Measurements from ENCODE around the gene FAM193A. TPM values are rescaled to one million over a fixed set of nuclear protein-coding genes. Genes with fewer than 3 reads are reported as not detected.

FAM193A gene
- total RNA-seq, 6 donors from 2014 or later, result 23.7 to 87.0 (median 27.1) TPM

GRCh38 chr4:2574009-2574408, 37.6 kb downstream of the FAM193A start:
- H3K4me3 ChIP-seq, result no peak overlapping the region
- WGBS, 2 donors, result 88 to 91% methylated on average over 7 of the region's 7 CpGs
- no peak for TF ChIP-seq POLR2A (IDR thresholded peaks at IDR 0.05)
- no peak for TF ChIP-seq CTCF (IDR thresholded peaks at IDR 0.05)
- no peak for TF ChIP-seq EP300 (IDR thresholded peaks at IDR 0.05)
- TF ChIP-seq POLR2AphosphoS5 (IDR thresholded peaks at IDR 0.05), result no peak
- H3K4me1 ChIP-seq, result peaks cover 19 to 45% (median 25%) of the 10 kb centered on the region in 4 donors
- DNase-seq (no peak), ATAC-seq (ENCODE audit: low FRiP score in 2 of 2) (peak in 1 of 2 donors; percentile 23)
- H3K27me3 ChIP-seq, result no peaks in the 10 kb centered on the region
- H3K9me3 ChIP-seq, result no peaks in the 10 kb centered on the region
- peaks cover 0 to 4% (median 0%) of the 10 kb centered on the region in 4 donors for H3K36me3 ChIP-seq
- no peak overlapping the region for H3K27ac ChIP-seq

- no peak overlapping the region for H3K4me3 ChIP-seq
- no peaks in the 10 kb centered on the region for H3K9me3 ChIP-seq
- DNase-seq, result peak in 1 of 2 donors; percentile 29
- no peak for TF ChIP-seq POLR2A (IDR thresholded peaks at IDR 0.05)
- TF ChIP-seq CTCF (IDR thresholded peaks at IDR 0.05), result no peak
- TF ChIP-seq POLR2AphosphoS5 (IDR thresholded peaks at IDR 0.05), result no peak
- no peak for TF ChIP-seq EP300 (IDR thresholded peaks at IDR 0.05)
- ATAC-seq (ENCODE audit: low FRiP score in 2 of 2), result peak; percentile 61 to 79
- H3K27me3 ChIP-seq, result no peaks in the 10 kb centered on the region
- peaks cover 19 to 45% (median 25%) of the 10 kb centered on the region in 4 donors for H3K4me1 ChIP-seq
- no peaks in the 10 kb centered on the region for H3K36me3 ChIP-seq
- no peak overlapping the region for H3K27ac ChIP-seq
- WGBS, 2 donors, result 80 to 86% methylated on average over 9 of the region's 9 CpGs
Measured at GRCh38 chr4:2574863-2575262, 38.4 kb downstream of the FAM193A start.

- H3K4me3 ChIP-seq, result no peak overlapping the region
- no peak for ATAC-seq (ENCODE audit: low FRiP score in 2 of 2)
- H3K27ac ChIP-seq, result no peak overlapping the region
- TF ChIP-seq POLR2A (IDR thresholded peaks at IDR 0.05), result no peak
- TF ChIP-seq EP300 (IDR thresholded peaks at IDR 0.05), result no peak
- no peak for TF ChIP-seq POLR2AphosphoS5 (IDR thresholded peaks at IDR 0.05)
- TF ChIP-seq CTCF (IDR thresholded peaks at IDR 0.05), result no peak
- H3K27me3 ChIP-seq, result no peaks in the 10 kb centered on the region
- H3K4me1 ChIP-seq, result peaks cover 8 to 33% (median 18%) of the 10 kb centered on the region in 4 donors
- H3K9me3 ChIP-seq, result no peaks in the 10 kb centered on the region
- H3K36me3 ChIP-seq, result no peaks in the 10 kb centered on the region
- no peak for DNase-seq
- WGBS, 2 donors, result 100% methylated on average over 3 to 4 of the region's 4 CpGs
Measured at GRCh38 chr4:2576290-2576689, 39.8 kb downstream of the FAM193A start.

DNA sequence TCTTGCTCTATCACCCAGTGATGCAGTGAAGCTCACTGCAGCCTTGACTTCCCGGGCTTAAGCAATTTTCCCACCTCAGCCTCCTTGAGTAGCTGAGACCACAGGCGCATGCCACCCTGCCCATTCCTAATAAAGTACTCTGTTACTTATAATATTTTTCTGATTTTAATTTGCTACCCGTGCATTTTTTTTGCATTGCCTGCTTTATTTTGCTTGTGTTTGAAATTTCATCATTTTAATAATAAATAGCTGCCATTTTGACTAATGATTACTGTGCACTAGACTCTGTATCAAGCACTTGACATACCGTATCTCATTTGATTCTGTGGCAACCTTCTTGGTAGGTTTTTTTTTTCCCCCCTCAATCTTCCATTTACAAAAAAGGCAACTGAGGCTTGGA, 41.7 kb downstream of the FAM193A start:
- H3K4me3 ChIP-seq, result no peak overlapping the region
- DNase-seq (no peak), ATAC-seq (ENCODE audit: low FRiP score in 2 of 2) (no peak)
- no peak overlapping the region for H3K27ac ChIP-seq
- 91 to 94% methylated on average over 4 of the region's 4 CpGs for whole genome bisulfite sequencing, 2 donors
- no peaks in the 10 kb centered on the region for H3K36me3 ChIP-seq
- no peaks in the 10 kb centered on the region for H3K27me3 ChIP-seq
- no peak for TF ChIP-seq POLR2AphosphoS5 (IDR thresholded peaks at IDR 0.05)
- TF ChIP-seq CTCF (IDR thresholded peaks at IDR 0.05), result no peak
- no peak for TF ChIP-seq POLR2A (IDR thresholded peaks at IDR 0.05)
- no peak for TF ChIP-seq EP300 (IDR thresholded peaks at IDR 0.05)
- H3K4me1 ChIP-seq, result peaks cover 20 to 34% (median 23%) of the 10 kb centered on the region in 4 donors
- no peaks in the 10 kb centered on the region for H3K9me3 ChIP-seq

DNA sequence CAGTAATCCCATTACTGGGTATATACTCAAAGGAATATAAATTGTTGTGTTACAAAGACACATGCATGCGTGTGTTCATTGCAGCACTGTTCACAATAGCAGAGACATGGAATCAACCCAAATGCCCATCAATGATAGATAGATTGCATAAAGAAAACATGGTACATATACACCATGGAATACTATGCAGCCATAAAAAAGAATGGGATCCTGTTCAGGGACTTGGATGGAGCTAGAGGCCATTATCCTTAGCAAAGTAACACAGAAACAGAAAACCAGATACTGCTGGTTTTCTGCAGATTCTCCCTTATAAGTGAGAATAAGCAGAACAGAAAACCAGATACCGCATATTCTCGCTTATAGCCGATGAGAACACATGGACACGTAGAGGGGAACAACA, 43.5 kb downstream of the FAM193A start:
- Histone ChIP-seq H3K4me1 (peaks cover 23 to 36% (median 28%) of the 10 kb centered on the region in 4 donors), H3K27ac (no peak overlapping the region), H3K27me3 (no peaks in the 10 kb centered on the region), H3K36me3 (no peaks in the 10 kb centered on the region), H3K9me3 (no peaks in the 10 kb centered on the region), H3K4me3 (no peak overlapping the region)
- WGBS, 2 donors, result 95 to 97% methylated on average over 5 of the region's 5 CpGs
- TF ChIP-seq POLR2A (IDR thresholded peaks at IDR 0.05) (no peak), POLR2AphosphoS5 (IDR thresholded peaks at IDR 0.05) (no peak), CTCF (IDR thresholded peaks at IDR 0.05) (no peak), EP300 (IDR thresholded peaks at IDR 0.05) (no peak)
- ATAC-seq (ENCODE audit: low FRiP score in 2 of 2) (no peak), DNase-seq (no peak)
